Raji (cell line): ENCODE results near the gene CCDC33.

Experiments
- POLR2A ChIP-seq: IDR thresholded peaks from 2 replicates; pipeline ENCODE4 v1.6.1; 2011; ENCODE audit warnings: low read depth, low read length, control low read depth; ENCODE audit not compliant: insufficient read depth

Gene CCDC33

GRCh38 chr15:74315626-74316025, 79.5 kb downstream of the CCDC33 start:
- TF ChIP-seq POLR2A = no peak

- TF ChIP-seq POLR2A = no peak
Measured at GRCh38 chr15:74316141-74316540, 80.0 kb downstream of the CCDC33 start.

- TF ChIP-seq POLR2A = no peak
Measured at GRCh38 chr15:74317820-74318375, 81.8 kb downstream of the CCDC33 start.

GRCh38 chr15:74318376-74319137, 82.4 kb downstream of the CCDC33 start:
- TF ChIP-seq POLR2A = no peak

GRCh38 chr15:74319138-74319460, 83.0 kb downstream of the CCDC33 start:
- no peak for TF ChIP-seq POLR2A

GRCh38 chr15:74319596-74320351, 83.6 kb downstream of the CCDC33 start:
- TF ChIP-seq POLR2A = no peak

GRCh38 chr15:74320352-74321247, 84.5 kb downstream of the CCDC33 start:
- TF ChIP-seq POLR2A = no peak

- no peak for TF ChIP-seq POLR2A
Measured at GRCh38 chr15:74322558-74323180, 86.5 kb downstream of the CCDC33 start.

GRCh38 chr15:74324714-74325113, 88.6 kb downstream of the CCDC33 start:
- no peak for TF ChIP-seq POLR2A

- no peak for TF ChIP-seq POLR2A
Measured at GRCh38 chr15:74326746-74327145, 90.6 kb downstream of the CCDC33 start.

- no peak for TF ChIP-seq POLR2A
Measured at GRCh38 chr15:74327756-74328155, 91.6 kb downstream of the CCDC33 start.

GRCh38 chr15:74328331-74329056, 92.4 kb downstream of the CCDC33 start:
- no peak for TF ChIP-seq POLR2A

- no peak for TF ChIP-seq POLR2A
Measured at GRCh38 chr15:74330861-74331408, 94.8 kb downstream of the CCDC33 start.

GRCh38 chr15:74332011-74332410, 95.9 kb downstream of the CCDC33 start:
- no peak for TF ChIP-seq POLR2A
